NCI-H345 (cell line): ENCODE data around the gene LAMA5.

Experiments
- DNase-seq: peaks from one replicate; lab custom pipeline; 2025; lab: John Stamatoyannopoulos, UW

The LAMA5 gene

GRCh38 chr20:62266851-62267250 lies 100.3 kb downstream of the LAMA5 start:
- no peak for DNase-seq

GRCh38 chr20:62266340-62266739 lies 100.8 kb downstream of the LAMA5 start:
- no peak for DNase-seq

- DNase-seq, result no peak
Observed at GRCh38 chr20:62265365-62265764, 101.7 kb downstream of the LAMA5 start.

- DNase-seq, result no peak
Observed at GRCh38 chr20:62263396-62263795, 103.7 kb downstream of the LAMA5 start.

- no peak for DNase-seq
Observed at GRCh38 chr20:62262064-62262463, 105.0 kb downstream of the LAMA5 start.

- DNase-seq, result no peak
Observed at GRCh38 chr20:62259294-62259565, 107.9 kb downstream of the LAMA5 start.
